GM21390 (cell line): Measurements from ENCODE around the gene MUC16.

Source experiments
- ATAC-seq: cut with Tn5 transposase; IDR thresholded peaks from one replicate; pipeline ENCODE4 v1.9.1; 2021; ENCODE audit not compliant: unreplicated experiment

MUC16 gene

DNA sequence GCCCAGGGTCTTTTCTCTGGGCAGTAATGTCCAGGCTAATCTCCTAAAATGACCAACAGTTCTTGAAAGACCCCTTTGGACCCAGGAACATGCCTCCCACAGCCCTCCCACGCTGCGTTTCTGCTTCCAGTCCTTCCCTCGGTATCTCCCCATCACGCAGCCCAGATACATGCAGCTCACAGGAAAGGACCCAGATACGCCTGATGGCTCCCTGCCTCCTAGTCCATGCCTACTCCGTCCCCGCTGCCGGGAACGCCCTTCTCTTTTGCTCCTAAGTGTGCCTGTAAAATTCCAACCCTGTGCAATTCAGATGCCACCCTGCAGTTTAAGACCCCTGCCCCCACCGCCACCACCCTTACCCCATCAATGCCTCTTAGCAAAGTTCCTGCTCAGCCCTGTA is 778 bp downstream of the MUC16 start:
- ATAC-seq = no peak

DNA sequence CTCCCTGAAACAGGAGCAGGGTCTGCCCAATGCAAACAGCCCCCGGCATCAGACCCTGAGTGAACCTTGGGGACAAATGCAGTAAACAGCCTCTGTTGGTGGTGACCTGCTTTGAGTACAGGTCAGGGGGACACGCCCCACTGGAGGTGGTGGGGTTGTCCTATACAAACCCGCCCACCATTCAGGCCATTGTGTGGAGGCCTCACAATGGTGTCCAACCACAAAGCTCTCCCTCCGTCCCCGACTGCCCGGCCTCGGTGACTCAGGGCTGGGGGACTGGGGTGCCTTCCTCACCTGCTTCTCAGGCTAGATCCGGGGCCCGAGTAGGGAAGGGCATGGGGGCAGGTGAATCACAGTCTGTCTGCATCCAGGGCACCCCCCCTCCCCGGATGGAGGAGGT is 1.5 kb downstream of the MUC16 start:
- ATAC-seq = no peak

DNA sequence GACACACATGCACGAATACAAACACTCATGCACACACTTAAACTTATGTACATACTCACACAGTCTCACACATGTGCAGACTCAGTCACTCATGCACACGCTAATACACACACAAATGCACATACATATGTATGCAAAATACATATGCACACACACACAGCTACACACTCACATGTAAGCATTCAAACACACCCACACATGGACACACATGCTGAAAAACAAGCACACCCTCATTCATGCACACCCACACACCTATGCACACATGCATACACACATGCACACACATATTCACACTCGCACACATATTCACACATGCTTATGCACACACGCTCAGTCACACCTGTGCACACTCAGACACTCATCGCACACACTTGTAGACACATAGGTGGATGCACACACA is 9.3 kb downstream of the MUC16 start:
- no peak for ATAC-seq

DNA sequence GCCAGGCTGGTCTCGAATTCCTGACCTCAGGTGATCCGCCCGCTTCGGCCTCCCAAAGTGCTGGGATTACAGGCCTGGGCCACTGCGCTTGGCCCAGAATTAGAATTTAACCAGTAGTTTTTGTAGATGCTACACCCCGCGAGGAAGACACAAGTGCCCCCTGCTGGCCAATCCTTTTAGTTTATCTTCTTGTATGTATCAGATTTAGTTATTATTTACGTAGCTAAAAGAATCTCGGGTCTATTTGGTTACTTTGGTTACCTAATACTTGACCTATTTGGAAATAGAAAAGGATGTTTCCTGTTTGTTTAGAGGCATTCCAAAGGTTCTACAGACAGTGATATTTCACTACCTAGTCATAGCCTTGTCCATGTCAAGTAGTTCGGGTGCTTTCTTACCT is 22.0 kb downstream of the MUC16 start:
- no peak for ATAC-seq

DNA sequence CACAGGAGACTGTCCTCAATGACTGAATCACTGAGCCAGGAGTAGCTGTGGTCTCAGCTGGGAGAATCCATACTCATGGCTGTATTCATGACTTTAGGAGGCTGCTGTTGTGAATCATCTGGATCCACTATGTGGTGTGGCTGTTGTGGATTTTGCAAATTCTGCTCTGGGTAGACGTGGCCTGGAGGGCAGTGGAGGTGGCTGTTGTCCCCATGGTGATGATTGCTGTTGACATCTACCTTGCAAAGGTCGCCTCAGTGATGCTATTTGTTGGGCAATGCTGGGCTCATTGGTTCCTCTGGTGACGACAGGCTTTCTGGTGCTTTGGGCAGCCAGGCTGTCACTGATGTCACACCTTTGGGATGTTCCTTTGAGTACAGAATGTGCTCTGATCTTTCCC is 23.9 kb downstream of the MUC16 start:
- ATAC-seq = no peak

DNA sequence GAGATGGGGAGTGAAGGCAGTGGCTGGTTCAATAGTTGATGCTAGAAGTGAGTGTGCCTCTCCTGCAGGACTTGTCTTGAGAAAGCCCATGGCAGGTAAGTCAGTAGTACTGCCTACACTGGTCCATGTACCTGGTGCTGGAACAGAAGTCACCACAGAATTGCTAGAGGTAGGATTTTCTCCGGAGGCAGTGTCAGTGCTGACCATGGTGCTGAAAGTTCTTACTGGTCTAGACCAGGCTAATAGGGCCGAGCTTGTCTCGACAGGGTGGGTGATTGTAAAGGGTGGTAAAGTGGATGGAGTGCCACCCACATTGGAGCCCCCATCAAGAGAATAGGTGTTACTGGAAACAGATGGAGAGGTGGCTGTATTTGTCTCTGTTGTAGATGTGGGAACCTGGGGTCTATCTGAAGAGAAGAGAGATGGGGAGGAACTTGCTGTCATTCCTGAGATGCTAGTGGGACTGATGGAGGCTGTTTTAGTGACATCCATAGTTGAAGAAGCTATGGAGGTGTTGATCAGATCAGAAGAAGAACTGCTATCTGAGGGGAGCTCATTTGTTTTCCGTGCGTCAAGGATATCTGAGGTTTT is 36.6 kb downstream of the MUC16 start:
- no peak for ATAC-seq

DNA sequence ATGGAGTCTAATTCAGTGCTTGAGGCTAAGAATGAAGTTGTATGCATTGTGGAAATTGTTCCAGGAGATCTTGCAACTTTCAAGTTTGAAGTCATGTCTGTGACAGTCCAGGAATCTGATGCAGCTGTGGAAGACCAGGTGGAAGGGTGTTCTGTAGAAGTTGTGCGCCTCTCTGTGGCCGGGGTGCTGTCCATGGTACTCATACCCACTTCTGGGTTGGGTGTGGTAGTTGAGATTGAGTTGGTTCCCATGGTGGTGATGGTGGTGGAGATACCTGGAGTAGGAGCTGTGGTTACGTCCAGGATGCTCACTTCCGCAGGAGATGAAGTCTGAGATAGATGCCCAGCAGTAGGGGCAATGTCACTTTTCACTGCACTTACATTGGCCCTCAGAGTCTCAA is 44.3 kb downstream of the MUC16 start:
- no peak for ATAC-seq
